Measurements from ENCODE around the gene DGAT2. TPM values are rescaled to one million over a fixed set of nuclear protein-coding genes. Genes with fewer than 3 reads are reported as not detected.

Gene DGAT2
- total RNA-seq, 4 donors from 2014 or later = 2.1 to 4.9 (median 4.1) TPM

- intact Hi-C loops (cut with DNase I; ENCODE audit: low total_unique reads) (no loop called here), in situ Hi-C loops (cut with MboI; ENCODE audit: low sequenced_read_pairs in 4 of 4) (loop anchor here in 3 of 4 donors (5.0 to 10.0 kb wide), 3 partner anchors 56 to 346 kb away; no protein-coding TSS in a partner anchor)
- DNase-seq = no peak
- H3K27ac ChIP-seq = no peak overlapping the region
- peaks cover 4 to 8% of the 10 kb centered on the region in 2 donors for H3K4me1 ChIP-seq
- no peak overlapping the region for H3K4me3 ChIP-seq
- ATAC-seq = no peak
- TF ChIP-seq POLR2A (IDR thresholded peaks at IDR 0.05) = no peak
- H3K27me3 ChIP-seq = no peaks in the 10 kb centered on the region
- no peaks in the 10 kb centered on the region for H3K36me3 ChIP-seq
- H3K9me3 ChIP-seq = no peaks in the 10 kb centered on the region
These were observed 40.5 kb downstream of the DGAT2 start for GRCh38 chr11:75809111-75809510.

- no peaks in the 10 kb centered on the region for H3K27me3 ChIP-seq
- in situ Hi-C loops (cut with MboI; ENCODE audit: low sequenced_read_pairs in 4 of 4) = loop anchor here in 3 of 4 donors (5.0 to 10.0 kb wide), 3 partner anchors 55 to 345 kb away; no protein-coding TSS in a partner anchor
- DNase-seq = no peak
- H3K4me1 ChIP-seq = peaks cover 6 to 10% of the 10 kb centered on the region in 2 donors
- no peaks in the 10 kb centered on the region for H3K9me3 ChIP-seq
- H3K4me3 ChIP-seq = no peak overlapping the region
- H3K36me3 ChIP-seq = no peaks in the 10 kb centered on the region
- intact Hi-C loops (cut with DNase I; ENCODE audit: low total_unique reads) = loop anchor here (10.0 kb wide), 1 partner anchor 635 kb away; the partner anchor contains the start of gene EMSY
- no peak for ATAC-seq
- H3K27ac ChIP-seq = no peak overlapping the region
- no peak for TF ChIP-seq POLR2A (IDR thresholded peaks at IDR 0.05)
- no peak for TF ChIP-seq CTCF (IDR thresholded peaks at IDR 0.05 in 4 of 5, conservative IDR thresholded peaks at IDR 0.05 in 1 of 5)
These were observed 41.4 kb downstream of the DGAT2 start for GRCh38 chr11:75809991-75810390.

GRCh38 chr11:75810637-75811390, 42.2 kb downstream of the DGAT2 start:
- H3K4me3 ChIP-seq = no peak overlapping the region
- no peaks in the 10 kb centered on the region for H3K9me3 ChIP-seq
- TF ChIP-seq CTCF (IDR thresholded peaks at IDR 0.05 in 4 of 5, conservative IDR thresholded peaks at IDR 0.05 in 1 of 5) (no peak), POLR2A (IDR thresholded peaks at IDR 0.05) (no peak)
- H3K27me3 ChIP-seq = no peaks in the 10 kb centered on the region
- no peak overlapping the region for H3K27ac ChIP-seq
- in situ Hi-C loops (cut with MboI; ENCODE audit: low sequenced_read_pairs in 4 of 4) = no loop called here
- no peaks in the 10 kb centered on the region for H3K36me3 ChIP-seq
- H3K4me1 ChIP-seq = peaks cover 8 to 10% of the 10 kb centered on the region in 2 donors
- ATAC-seq (no peak), DNase-seq (no peak)
- intact Hi-C loops (cut with DNase I; ENCODE audit: low total_unique reads) = loop anchor here (10.0 kb wide), 1 partner anchor 634 kb away; the partner anchor contains the start of gene EMSY

- ATAC-seq = no peak
These were observed 42.9 kb downstream of the DGAT2 start for GRCh38 chr11:75811485-75811884.

More at GRCh38 chr11:75811485-75811884, 42.9 kb downstream of the DGAT2 start:
- Histone ChIP-seq H3K27me3 (no peaks in the 10 kb centered on the region), H3K36me3 (no peaks in the 10 kb centered on the region), H3K4me1 (peaks cover 15% of the 10 kb centered on the region in 2 donors), H3K4me3 (no peak overlapping the region), H3K9me3 (no peaks in the 10 kb centered on the region), H3K27ac (no peak overlapping the region)
- in situ Hi-C loops (cut with MboI; ENCODE audit: low sequenced_read_pairs in 4 of 4) (no loop called here), intact Hi-C loops (cut with DNase I; ENCODE audit: low total_unique reads) (loop anchor here (10.0 kb wide), 1 partner anchor 633 kb away; the partner anchor contains the start of gene EMSY)
- no peak for DNase-seq
- TF ChIP-seq CTCF (IDR thresholded peaks at IDR 0.05 in 4 of 5, conservative IDR thresholded peaks at IDR 0.05 in 1 of 5) = no peak
- no peak for TF ChIP-seq POLR2A (IDR thresholded peaks at IDR 0.05)

All from gastrocnemius medialis (tissue), 4 donors.